ENCODE data around the gene SORT1. TPM values are rescaled to one million over a fixed set of nuclear protein-coding genes. Genes with fewer than 3 reads are reported as not detected.

SORT1 gene
- total RNA-seq, 2 experiments from 2014 or later: 6.5 to 11.0 TPM

DNA sequence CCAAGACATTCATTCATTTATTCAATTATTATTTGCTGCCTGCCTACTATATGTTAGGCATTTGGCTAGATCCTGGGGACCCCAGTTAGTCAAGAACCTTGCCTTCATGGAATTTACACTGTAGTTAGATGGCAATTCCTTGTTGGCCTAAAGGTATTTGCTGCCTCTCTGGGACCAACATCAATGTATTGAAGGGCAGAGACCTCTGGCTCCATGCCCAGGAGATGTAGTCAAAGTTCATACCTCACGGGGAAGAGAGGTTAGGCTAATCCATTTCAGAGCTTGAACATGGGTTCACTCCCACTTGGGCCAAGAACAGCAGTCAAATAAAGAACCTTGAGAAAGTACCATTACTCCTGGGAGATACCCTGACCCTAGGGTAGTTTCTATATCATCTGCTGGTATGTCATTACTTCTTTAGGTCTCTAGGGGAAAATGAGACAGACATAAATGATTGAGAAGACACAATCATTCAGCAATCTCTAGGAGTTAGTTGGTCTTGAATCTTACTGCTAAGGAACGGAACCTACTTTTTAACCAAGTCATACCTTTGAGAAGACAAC lies 32.0 kb downstream of the SORT1 start:
- POLR2A ChIA-PET: no interaction called here
- Mint-ChIP-seq H3K4me3 (no peak overlapping the region), H3K9me3 (no peaks in the 10 kb centered on the region), H3K27ac (no peak overlapping the region), H3K27me3 (peaks cover 17% of the 10 kb centered on the region), H3K4me1 (peaks cover 12% of the 10 kb centered on the region), H3K36me3 (peaks cover 10% of the 10 kb centered on the region)
- no peak for ATAC-seq (ENCODE audit: low read depth)
- DNase-seq: no peak

DNA sequence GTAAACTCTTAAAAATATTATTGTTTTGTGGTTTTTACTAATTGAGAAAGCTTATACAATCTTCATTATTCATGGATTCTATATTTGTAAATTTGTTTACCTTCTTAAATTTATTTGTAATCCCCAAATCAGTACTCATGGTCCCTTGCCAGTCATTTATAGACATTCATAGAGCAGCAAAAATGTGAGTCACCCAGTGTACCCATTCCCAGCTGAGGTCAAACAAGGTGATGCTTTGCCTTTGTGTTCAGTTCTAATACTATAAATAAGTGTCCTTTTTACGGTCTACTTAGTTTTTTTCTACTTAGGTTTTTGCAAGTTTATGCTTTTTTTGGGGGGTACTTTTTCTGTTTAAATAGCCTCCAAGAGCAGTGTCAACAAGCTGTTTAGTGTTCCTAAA lies 36.1 kb downstream of the SORT1 start:
- no peak overlapping the region for H3K27ac Mint-ChIP-seq
- POLR2A ChIA-PET: no interaction called here
- no peak for ATAC-seq (ENCODE audit: low read depth)

DNA sequence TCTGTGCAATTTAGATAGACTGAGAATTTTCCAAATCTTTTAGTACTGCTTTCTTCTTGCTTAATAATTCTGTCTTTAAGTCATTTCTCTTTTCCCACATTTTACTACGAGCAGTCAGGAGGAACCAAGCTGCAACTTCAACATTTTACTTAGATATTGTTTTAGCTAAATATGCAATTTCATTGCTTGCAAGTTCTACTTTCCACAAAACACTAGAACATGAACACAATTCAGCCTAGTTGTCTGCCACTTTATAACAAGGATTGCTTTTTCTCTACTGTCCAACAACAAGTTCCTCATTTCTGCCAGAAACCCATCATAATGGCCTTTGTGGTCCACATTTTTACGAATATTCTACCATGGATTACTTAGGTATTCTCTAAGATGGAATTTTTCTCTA lies 36.6 kb downstream of the SORT1 start:
- no peak overlapping the region for H3K27ac Mint-ChIP-seq
- H3K27me3 Mint-ChIP-seq: peaks cover 20% of the 10 kb centered on the region
- no peak for ATAC-seq (ENCODE audit: low read depth)
- no peak overlapping the region for H3K4me3 Mint-ChIP-seq
- no peaks in the 10 kb centered on the region for H3K9me3 Mint-ChIP-seq
- peaks cover 2% of the 10 kb centered on the region for H3K36me3 Mint-ChIP-seq
- no peak for DNase-seq
- POLR2A ChIA-PET: no interaction called here
- peaks cover 2% of the 10 kb centered on the region for H3K4me1 Mint-ChIP-seq

More for the DNA sequence above, 36.1 kb downstream of the SORT1 start:
- Mint-ChIP-seq H3K9me3 (no peaks in the 10 kb centered on the region), H3K4me1 (peaks cover 2% of the 10 kb centered on the region), H3K4me3 (no peak overlapping the region), H3K27me3 (peaks cover 20% of the 10 kb centered on the region), H3K36me3 (peaks cover 6% of the 10 kb centered on the region)
- no peak for DNase-seq

DNA sequence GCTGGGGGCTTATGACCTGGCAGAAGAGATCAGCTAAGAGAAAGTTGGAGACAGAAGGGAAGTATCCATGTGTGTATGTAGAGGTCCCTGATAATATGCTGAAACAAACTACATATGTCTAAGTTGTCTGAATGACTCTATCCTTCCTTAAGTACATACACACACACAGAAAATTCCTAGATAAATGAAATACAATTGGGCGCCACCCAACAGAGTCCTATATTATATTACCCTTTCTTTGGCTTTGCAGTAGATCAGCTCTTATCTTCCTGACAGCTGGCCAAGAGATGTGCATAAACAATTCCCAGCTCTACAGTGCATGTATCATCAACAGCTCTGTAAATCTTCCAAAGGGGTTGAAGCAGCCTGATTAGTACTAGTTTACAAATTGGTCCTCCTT lies 40.1 kb downstream of the SORT1 start:
- Mint-ChIP-seq H3K4me1 (peaks cover 8% of the 10 kb centered on the region), H3K9me3 (no peaks in the 10 kb centered on the region), H3K27me3 (peaks cover 21% of the 10 kb centered on the region), H3K36me3 (peaks cover 2% of the 10 kb centered on the region), H3K4me3 (no peak overlapping the region), H3K27ac (no peak overlapping the region)
- ATAC-seq (ENCODE audit: low read depth): no peak
- no peak for DNase-seq
- POLR2A ChIA-PET: no interaction called here

DNA sequence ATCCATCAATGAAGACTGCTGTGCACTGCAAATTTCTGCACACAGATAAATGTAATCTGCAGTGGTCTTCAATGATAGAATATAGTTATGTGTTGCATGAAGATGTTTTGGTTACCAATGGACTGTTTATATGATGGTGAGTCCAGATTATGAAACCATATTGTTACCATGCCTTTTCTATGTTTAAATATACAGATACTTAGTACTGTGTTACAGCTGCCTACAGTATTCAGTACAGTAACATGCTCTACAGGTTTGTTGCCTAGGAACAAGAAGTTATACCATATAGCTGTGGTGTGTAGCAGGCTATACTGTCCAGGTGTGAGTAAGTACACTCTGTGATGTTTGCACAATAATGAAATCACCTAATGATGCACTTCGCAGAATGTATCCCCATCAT lies 40.8 kb downstream of the SORT1 start:
- Mint-ChIP-seq H3K27ac (no peak overlapping the region), H3K4me3 (no peak overlapping the region), H3K9me3 (no peaks in the 10 kb centered on the region), H3K27me3 (peaks cover 17% of the 10 kb centered on the region), H3K4me1 (peaks cover 9% of the 10 kb centered on the region), H3K36me3 (peaks cover 2% of the 10 kb centered on the region)
- POLR2A ChIA-PET: no interaction called here
- ATAC-seq (ENCODE audit: low read depth): no peak
- no peak for DNase-seq

DNA sequence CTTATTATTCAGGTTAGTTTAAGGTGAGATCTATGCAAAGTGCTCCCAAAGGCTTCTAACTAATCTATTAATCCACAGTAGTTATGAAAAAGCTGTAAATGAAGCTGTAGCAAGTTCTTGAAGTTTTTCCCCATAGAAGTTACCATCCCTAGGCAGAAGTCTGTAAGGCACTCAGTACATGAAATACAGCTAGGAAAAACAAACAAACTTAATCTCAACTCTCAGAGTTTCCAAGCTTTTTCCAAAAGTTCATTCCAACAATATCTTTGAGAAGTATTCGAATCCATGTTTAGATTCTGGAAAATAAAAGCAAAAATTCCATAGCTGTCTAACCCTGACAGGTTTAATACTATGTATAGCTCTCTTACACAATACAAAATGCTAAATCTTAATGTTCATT lies 41.2 kb downstream of the SORT1 start:
- no peaks in the 10 kb centered on the region for H3K9me3 Mint-ChIP-seq
- no peak overlapping the region for H3K4me3 Mint-ChIP-seq
- DNase-seq: no peak
- peaks cover 9% of the 10 kb centered on the region for H3K4me1 Mint-ChIP-seq
- H3K27ac Mint-ChIP-seq: no peak overlapping the region
- POLR2A ChIA-PET: no interaction called here
- ATAC-seq (ENCODE audit: low read depth): no peak
- H3K36me3 Mint-ChIP-seq: peaks cover 2% of the 10 kb centered on the region
- peaks cover 17% of the 10 kb centered on the region for H3K27me3 Mint-ChIP-seq

DNA sequence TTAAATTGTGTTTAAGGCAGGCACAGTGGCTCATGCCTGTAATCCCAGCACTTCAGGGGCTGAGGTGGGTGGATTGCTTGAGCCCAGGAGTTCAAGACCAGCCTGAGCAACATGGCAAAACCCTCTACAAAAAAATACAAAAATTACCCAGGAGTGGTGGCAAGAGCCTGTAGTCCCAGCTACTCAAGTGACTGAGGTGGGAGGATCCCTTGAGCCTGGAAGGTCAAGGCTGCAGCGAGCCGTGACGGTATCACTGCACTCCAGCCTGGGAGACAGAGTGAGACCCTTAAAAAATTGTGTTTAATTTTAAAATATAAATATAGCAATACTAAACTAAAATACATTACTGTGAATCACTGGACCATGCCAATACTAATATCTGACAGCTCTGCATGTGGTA lies 42.8 kb downstream of the SORT1 start:
- Mint-ChIP-seq H3K4me3 (no peak overlapping the region), H3K27ac (no peak overlapping the region), H3K4me1 (peaks cover 7% of the 10 kb centered on the region), H3K36me3 (peaks cover 2% of the 10 kb centered on the region), H3K27me3 (peaks cover 7% of the 10 kb centered on the region), H3K9me3 (no peaks in the 10 kb centered on the region)
- POLR2A ChIA-PET: no interaction called here
- ATAC-seq (ENCODE audit: low read depth) (no peak), DNase-seq (no peak)

DNA sequence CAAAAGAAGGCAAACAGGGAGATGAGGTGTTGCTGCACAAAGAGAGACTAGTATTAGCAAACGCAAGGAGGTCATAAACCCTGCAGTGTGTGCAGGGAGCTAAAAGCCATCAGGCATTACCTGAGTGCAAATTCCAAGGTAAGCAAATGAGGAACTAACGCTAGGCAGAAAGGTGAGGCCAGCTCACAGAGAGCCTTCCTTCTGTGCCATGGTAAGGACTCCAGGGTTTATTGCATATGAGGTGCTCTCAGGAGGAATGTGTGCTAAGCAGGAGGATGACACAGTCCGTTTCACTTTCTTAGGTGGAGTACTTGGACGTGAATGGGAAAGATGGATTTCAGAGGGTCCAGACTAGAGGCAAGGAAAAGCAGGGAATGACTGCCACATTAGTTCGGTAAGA lies 46.3 kb downstream of the SORT1 start:
- Mint-ChIP-seq H3K9me3 (no peaks in the 10 kb centered on the region), H3K36me3 (peaks cover 2% of the 10 kb centered on the region), H3K4me3 (no peak overlapping the region), H3K27ac (no peak overlapping the region), H3K27me3 (peaks cover 2% of the 10 kb centered on the region), H3K4me1 (peaks cover 7% of the 10 kb centered on the region)
- DNase-seq: no peak
- POLR2A ChIA-PET: no interaction called here
- no peak for ATAC-seq (ENCODE audit: low read depth)

DNA sequence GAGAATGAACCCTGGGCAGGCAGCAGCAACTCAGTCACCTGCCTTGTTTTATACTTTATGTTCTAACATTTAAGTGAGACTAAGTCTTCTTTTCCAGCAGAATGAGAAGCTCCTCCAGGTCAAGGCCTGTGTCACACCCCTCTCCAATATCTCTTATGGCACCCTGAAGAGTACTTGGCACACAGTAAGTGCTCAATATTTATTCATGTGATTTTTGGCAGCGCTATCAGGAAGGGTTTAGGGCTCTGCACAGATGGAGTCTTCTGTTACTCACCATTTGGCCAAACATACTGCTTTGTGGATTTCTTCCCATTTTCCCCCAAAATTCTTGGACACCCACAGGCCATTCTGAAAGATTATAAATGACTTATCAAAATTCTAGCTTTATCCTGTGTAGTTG lies 47.1 kb downstream of the SORT1 start:
- ATAC-seq (ENCODE audit: low read depth) (no peak), DNase-seq (no peak)
- H3K4me1 Mint-ChIP-seq: peaks cover 7% of the 10 kb centered on the region
- H3K9me3 Mint-ChIP-seq: no peaks in the 10 kb centered on the region
- POLR2A ChIA-PET: no interaction called here
- peaks cover 2% of the 10 kb centered on the region for H3K36me3 Mint-ChIP-seq
- peaks cover 2% of the 10 kb centered on the region for H3K27me3 Mint-ChIP-seq
- no peak overlapping the region for H3K27ac Mint-ChIP-seq
- H3K4me3 Mint-ChIP-seq: no peak overlapping the region

DNA sequence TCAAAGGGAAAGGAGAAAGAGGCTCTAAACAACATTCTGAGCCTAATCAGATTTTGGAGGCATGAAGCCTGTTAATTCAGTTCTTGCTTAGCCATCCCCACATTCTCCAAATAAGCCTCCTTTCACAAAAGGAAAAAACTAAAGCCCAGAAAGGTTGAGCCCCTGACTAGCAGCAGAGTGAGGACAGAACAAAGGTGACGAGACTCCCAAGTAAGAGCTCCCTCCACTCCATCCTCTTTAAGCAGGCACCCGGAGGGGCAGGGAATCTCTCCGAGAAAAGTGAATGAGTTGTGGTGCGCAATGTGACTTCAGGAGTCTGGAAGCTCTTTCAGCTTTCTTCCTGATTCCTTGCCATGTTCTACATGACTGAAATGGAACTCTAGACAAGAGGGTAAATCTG lies 47.5 kb downstream of the SORT1 start:
- H3K36me3 Mint-ChIP-seq: peaks cover 2% of the 10 kb centered on the region
- H3K4me3 Mint-ChIP-seq: no peak overlapping the region
- peaks cover 2% of the 10 kb centered on the region for H3K27me3 Mint-ChIP-seq
- ATAC-seq (ENCODE audit: low read depth): no peak
- DNase-seq: no peak
- H3K27ac Mint-ChIP-seq: no peak overlapping the region
- no peaks in the 10 kb centered on the region for H3K9me3 Mint-ChIP-seq
- peaks cover 7% of the 10 kb centered on the region for H3K4me1 Mint-ChIP-seq
- POLR2A ChIA-PET: no interaction called here

DNA sequence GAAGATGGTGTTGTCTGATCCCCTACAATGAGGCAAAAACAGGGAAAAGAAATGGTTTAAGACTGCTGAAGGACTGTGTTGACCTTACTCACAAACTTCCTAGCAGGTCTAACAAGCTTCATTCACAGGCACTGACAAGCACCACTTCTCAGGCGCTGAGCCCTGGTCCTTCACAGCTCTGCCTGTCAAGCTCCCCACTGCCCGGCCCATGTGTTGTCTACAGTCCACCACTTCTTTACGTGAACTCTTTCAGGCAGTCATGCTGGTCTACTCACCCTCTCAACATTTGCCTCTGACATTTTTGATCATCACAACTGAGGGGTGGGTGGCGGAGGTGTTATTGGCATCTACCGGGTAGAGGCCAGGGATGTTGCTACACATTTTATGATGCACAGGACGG lies 50.2 kb downstream of the SORT1 start:
- POLR2A ChIA-PET: no interaction called here
- no peaks in the 10 kb centered on the region for H3K9me3 Mint-ChIP-seq
- H3K4me1 Mint-ChIP-seq: peaks cover 1% of the 10 kb centered on the region
- ATAC-seq (ENCODE audit: low read depth) (no peak), DNase-seq (no peak)
- H3K36me3 Mint-ChIP-seq: no peaks in the 10 kb centered on the region
- H3K4me3 Mint-ChIP-seq: no peak overlapping the region
- no peak overlapping the region for H3K27ac Mint-ChIP-seq
- no peaks in the 10 kb centered on the region for H3K27me3 Mint-ChIP-seq

DNA sequence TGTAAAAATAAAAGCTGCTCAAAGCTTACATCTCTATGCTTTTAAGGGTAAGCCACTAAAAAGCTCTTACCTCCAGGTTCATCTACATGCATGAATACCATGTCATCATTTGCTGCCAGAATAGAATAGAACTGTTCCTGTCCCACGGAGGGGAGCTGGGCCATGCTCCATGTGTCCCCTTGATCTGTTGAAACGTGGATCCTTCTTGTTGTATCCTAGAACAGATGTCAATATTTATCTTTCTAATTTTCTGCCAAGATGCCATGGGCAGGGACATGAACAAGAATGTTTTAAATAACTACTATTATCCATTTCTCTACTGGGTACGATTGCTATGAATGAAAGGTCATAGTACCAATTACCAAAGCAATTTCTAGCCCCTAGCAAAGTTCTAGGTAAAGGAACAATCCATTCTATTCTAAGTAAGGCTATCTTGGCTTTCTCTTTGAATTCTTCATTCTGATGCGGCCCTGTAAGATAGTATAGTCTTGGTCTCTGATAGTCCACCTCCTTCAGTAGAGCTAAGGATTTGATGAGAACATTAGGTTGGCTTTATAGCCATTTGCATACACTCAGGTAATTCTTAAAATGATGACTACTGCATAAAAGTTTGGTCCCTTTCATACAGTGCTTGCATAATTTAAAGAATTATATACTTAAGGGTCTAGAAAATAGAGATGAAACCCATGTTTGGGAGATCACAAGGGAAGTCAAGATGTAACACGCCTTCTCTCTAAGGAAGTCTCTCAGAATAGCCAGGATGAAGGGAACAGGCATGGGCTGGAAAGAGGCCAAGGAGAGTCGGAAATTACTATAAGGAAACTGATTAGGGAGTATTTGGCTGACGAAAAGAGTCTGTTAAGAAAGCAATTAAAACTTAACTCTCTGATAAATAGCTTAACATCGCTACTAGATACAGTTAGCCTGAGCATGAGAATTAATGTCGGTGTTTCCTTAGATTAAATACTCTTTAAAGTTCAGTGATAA lies 55.5 kb downstream of the SORT1 start:
- H3K27me3 Mint-ChIP-seq: no peaks in the 10 kb centered on the region
- H3K36me3 Mint-ChIP-seq: peaks cover 3% of the 10 kb centered on the region
- no peak overlapping the region for H3K27ac Mint-ChIP-seq
- H3K4me3 Mint-ChIP-seq: no peak overlapping the region
- POLR2A ChIA-PET: no interaction called here
- no peaks in the 10 kb centered on the region for H3K9me3 Mint-ChIP-seq
- DNase-seq (no peak), ATAC-seq (ENCODE audit: low read depth) (no peak)
- H3K4me1 Mint-ChIP-seq: peaks cover 2% of the 10 kb centered on the region

DNA sequence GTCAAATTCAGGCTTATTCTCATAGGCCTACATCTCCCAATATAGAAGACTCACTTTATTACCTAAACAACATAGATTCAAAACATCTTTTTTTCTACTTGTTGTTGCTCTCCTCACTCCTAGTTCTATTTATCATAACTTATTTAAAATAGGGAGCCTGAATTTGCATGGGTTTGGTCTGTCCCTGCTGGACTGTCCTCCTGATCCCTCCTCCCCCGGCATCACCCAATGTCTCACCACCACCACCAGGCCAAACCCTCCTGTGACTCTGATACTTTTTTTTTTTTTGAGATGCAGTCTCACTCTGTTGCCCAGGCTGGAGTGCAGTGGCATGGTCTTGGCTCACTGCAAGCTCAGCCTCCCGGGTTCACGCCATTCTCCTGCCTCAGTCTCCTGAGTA lies 59.1 kb downstream of the SORT1 start:
- no peaks in the 10 kb centered on the region for H3K27me3 Mint-ChIP-seq
- DNase-seq (no peak), ATAC-seq (ENCODE audit: low read depth) (no peak)
- no peaks in the 10 kb centered on the region for H3K9me3 Mint-ChIP-seq
- H3K4me3 Mint-ChIP-seq: no peak overlapping the region
- peaks cover 2% of the 10 kb centered on the region for H3K4me1 Mint-ChIP-seq
- POLR2A ChIA-PET: no interaction called here
- H3K27ac Mint-ChIP-seq: no peak overlapping the region
- peaks cover 9% of the 10 kb centered on the region for H3K36me3 Mint-ChIP-seq

DNA sequence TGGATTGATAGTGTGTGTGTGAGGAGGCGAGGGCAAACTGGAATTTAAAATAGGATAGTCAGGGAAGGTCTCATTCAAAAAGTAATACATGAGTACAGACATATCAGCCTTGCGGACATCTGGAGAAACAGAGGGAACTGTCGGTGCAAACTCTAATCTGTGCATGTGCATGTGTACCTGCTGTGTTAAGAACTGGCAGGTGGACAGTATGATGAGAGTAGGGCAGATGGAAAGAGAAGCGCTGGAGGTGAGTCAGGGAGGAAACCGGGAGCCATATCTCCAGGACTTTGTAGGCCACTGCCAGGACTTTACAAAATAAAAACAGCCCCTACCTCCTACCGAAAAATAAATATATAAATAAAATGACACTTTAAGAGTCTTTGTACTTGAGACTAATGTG lies 59.6 kb downstream of the SORT1 start:
- Mint-ChIP-seq H3K4me1 (peaks cover 2% of the 10 kb centered on the region), H3K4me3 (no peak overlapping the region), H3K9me3 (peaks cover 2% of the 10 kb centered on the region), H3K27ac (no peak overlapping the region), H3K27me3 (no peaks in the 10 kb centered on the region), H3K36me3 (peaks cover 14% of the 10 kb centered on the region)
- POLR2A ChIA-PET: no interaction called here
- DNase-seq (no peak), ATAC-seq (ENCODE audit: low read depth) (no peak)

Data from activated naive CD8-positive, alpha-beta T cell treated with anti-CD3 and anti-CD28 coated beads, Interleukin-2, amount 10 ng/mL, durations not matched to agents 7 days and 5 days (primary cell).